Embryonic facial prominence (tissue), 1 donor: ENCODE results near the gene SNAPC5.
"Not testable (repeated sequence)": the region's sequence is repeated elsewhere in the genome, so short reads cannot be mapped to it uniquely, and the experiment has no call there.

Source experiments
- DNase-seq: peaks from one replicate; pipeline ENCODE4 v3.0.0-alpha.2; 2016; ENCODE audit errors: extremely low spot score

SNAPC5 gene

GRCh38 chr15:66491846-66492245, 5.7 kb downstream of the SNAPC5 start:
- DNase-seq, result no peak

- DNase-seq, result no peak
These were observed 8.3 kb downstream of the SNAPC5 start for GRCh38 chr15:66489179-66489791.

- DNase-seq, result no peak
These were observed 9.0 kb downstream of the SNAPC5 start for GRCh38 chr15:66488525-66488924.

- DNase-seq, result no peak
These were observed 10.7 kb downstream of the SNAPC5 start for GRCh38 chr15:66486887-66487286.

- no peak for DNase-seq
These were observed 12.9 kb downstream of the SNAPC5 start for GRCh38 chr15:66484539-66485112.

GRCh38 chr15:66483131-66483566, 14.4 kb downstream of the SNAPC5 start:
- no peak for DNase-seq

GRCh38 chr15:66482539-66482938, 15.0 kb downstream of the SNAPC5 start:
- DNase-seq, result no peak

- no peak for DNase-seq
These were observed 16.3 kb downstream of the SNAPC5 start for GRCh38 chr15:66481107-66481856.

GRCh38 chr15:66480267-66480666, 17.3 kb downstream of the SNAPC5 start:
- DNase-seq, result no peak

GRCh38 chr15:66477011-66477410, 20.6 kb downstream of the SNAPC5 start:
- DNase-seq, result no peak

- no peak for DNase-seq
These were observed 21.0 kb downstream of the SNAPC5 start for GRCh38 chr15:66476535-66476934.

- no peak for DNase-seq
These were observed 22.6 kb downstream of the SNAPC5 start for GRCh38 chr15:66474963-66475362.

GRCh38 chr15:66474135-66474534, 23.4 kb downstream of the SNAPC5 start:
- DNase-seq, result no peak

GRCh38 chr15:66472176-66472999, 25.2 kb downstream of the SNAPC5 start:
- no peak for DNase-seq

GRCh38 chr15:66470825-66471224, 26.7 kb downstream of the SNAPC5 start:
- DNase-seq, result not testable (repeated sequence)

- DNase-seq, result not testable (repeated sequence)
These were observed 30.2 kb downstream of the SNAPC5 start for GRCh38 chr15:66467162-66468040.

GRCh38 chr15:66465294-66465693, 32.3 kb downstream of the SNAPC5 start:
- DNase-seq, result not testable (repeated sequence)

GRCh38 chr15:66462627-66463026, 34.9 kb downstream of the SNAPC5 start:
- no peak for DNase-seq

GRCh38 chr15:66461917-66462316, 35.6 kb downstream of the SNAPC5 start:
- no peak for DNase-seq

- not testable (repeated sequence) for DNase-seq
These were observed 36.3 kb downstream of the SNAPC5 start for GRCh38 chr15:66461294-66461693.
